ENCODE data around the gene SPOP. TPM values are rescaled to one million over a fixed set of nuclear protein-coding genes. Genes with fewer than 3 reads are reported as not detected.
A peak's percentile ranks its signal among the peaks of the same experiment; 100 is the strongest.

SPOP gene
- total RNA-seq, 1 donor from 2014 or later = 60.3 TPM

DNA sequence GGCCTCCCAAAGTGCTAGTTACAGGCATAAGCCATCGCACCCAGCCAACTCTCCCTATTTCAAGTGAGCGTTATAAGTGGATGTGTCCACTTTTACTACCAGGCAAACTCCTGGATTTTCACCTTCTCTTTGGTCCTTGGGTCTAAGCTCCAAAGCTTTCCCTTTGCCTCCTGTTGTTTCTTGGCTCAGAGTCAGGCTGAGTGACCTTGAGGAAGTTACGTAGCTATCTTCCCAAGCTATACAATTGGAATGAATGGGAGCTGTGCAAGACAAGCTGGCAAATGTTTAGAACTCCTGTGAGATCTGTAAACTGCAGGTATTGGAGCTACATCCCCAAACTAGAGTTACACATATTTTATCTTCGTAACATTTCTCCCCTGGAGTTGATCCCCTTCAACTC lies 81.9 kb downstream of the SPOP start:
- Mint-ChIP-seq H3K9me3 (no peaks in the 10 kb centered on the region), H3K4me3 (no peak overlapping the region), H3K27ac (ENCODE audit: unreplicated experiment) (no peak overlapping the region), H3K4me1 (no peaks in the 10 kb centered on the region), H3K36me3 (ENCODE audit: low read depth) (peaks cover 6% of the 10 kb centered on the region), H3K27me3 (ENCODE audit: low read depth) (no peaks in the 10 kb centered on the region)
- DNase-seq (ENCODE audit: low read depth, low spot score) = no peak
- TF ChIP-seq, protein P1, sequence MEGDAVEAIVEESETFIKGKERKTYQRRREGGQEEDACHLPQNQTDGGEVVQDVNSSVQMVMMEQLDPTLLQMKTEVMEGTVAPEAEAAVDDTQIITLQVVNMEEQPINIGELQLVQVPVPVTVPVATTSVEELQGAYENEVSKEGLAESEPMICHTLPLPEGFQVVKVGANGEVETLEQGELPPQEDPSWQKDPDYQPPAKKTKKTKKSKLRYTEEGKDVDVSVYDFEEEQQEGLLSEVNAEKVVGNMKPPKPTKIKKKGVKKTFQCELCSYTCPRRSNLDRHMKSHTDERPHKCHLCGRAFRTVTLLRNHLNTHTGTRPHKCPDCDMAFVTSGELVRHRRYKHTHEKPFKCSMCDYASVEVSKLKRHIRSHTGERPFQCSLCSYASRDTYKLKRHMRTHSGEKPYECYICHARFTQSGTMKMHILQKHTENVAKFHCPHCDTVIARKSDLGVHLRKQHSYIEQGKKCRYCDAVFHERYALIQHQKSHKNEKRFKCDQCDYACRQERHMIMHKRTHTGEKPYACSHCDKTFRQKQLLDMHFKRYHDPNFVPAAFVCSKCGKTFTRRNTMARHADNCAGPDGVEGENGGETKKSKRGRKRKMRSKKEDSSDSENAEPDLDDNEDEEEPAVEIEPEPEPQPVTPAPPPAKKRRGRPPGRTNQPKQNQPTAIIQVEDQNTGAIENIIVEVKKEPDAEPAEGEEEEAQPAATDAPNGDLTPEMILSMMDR (conservative IDR thresholded peaks at IDR 0.05) = no peak

DNA sequence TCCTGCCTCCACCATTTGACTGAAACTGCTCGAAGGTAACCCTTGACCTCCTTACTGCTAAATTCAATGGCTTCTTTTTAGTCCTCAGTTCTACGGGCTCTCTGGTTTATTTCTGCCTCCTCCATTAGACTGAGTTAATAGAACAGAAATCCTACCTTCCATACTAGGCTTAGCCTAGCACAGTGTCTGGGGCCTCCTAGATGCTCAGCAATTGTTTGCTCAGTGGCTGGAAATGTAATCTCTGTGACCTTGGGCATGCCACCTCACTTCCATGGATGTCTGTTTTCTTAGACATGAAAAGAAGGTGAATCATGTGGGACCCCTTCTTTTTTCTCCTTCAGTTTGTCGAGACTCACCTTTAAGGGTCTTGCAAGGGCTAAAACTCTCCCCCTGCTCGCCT lies 82.6 kb downstream of the SPOP start:
- Mint-ChIP-seq H3K27ac (ENCODE audit: unreplicated experiment) (no peak overlapping the region), H3K4me3 (no peak overlapping the region), H3K27me3 (ENCODE audit: low read depth) (no peaks in the 10 kb centered on the region), H3K4me1 (no peaks in the 10 kb centered on the region), H3K36me3 (ENCODE audit: low read depth) (peaks cover 6% of the 10 kb centered on the region), H3K9me3 (no peaks in the 10 kb centered on the region)
- no peak for DNase-seq (ENCODE audit: low read depth, low spot score)
- TF ChIP-seq, protein P1 (conservative IDR thresholded peaks at IDR 0.05) = no peak

DNA sequence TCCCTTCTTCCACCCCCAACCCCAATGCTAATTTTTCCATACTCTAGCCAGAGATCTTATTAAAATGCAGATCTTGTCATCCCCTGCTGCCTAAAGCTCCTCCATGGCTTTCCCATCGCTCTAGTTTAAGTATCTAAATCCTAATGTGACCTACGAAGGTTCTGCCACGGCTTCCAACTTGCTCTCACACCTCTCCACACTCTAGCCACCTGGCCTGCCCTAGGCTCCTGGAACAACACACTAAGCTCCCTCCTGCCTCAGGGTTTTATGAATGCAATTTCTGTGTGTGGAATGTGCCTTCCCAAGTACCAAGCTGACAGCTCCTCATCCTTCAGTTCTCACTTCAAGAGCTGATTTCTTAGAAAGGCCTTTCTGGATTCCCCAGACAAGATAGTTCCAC lies 85.6 kb downstream of the SPOP start:
- H3K36me3 Mint-ChIP-seq (ENCODE audit: low read depth) = no peaks in the 10 kb centered on the region
- TF ChIP-seq, protein P1 (conservative IDR thresholded peaks at IDR 0.05) = no peak

DNA sequence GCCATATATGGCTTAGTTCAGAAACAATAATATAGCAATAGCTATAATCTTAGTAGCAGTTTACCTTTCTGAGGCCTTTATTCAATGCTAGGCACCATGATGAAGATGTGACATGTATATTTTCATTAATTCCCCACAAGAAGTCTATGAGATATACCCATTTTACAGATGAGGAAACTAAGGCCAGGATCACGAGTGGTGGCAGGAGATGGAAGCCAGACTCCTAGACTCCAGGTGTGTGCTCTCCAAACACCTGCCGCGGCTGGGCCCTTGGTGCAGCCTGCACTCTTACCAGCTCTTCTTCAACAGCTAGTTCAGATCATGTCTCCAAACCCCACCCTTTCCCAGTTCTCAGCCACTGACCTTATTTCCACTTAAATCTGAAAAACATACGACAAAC lies 87.0 kb downstream of the SPOP start:
- Mint-ChIP-seq H3K36me3 (ENCODE audit: low read depth) (no peaks in the 10 kb centered on the region), H3K9me3 (no peaks in the 10 kb centered on the region), H3K4me3 (no peak overlapping the region), H3K4me1 (no peaks in the 10 kb centered on the region), H3K27ac (ENCODE audit: unreplicated experiment) (no peak overlapping the region), H3K27me3 (ENCODE audit: low read depth) (no peaks in the 10 kb centered on the region)
- DNase-seq (ENCODE audit: low read depth, low spot score) = no peak
- TF ChIP-seq, protein P1 (conservative IDR thresholded peaks at IDR 0.05) = no peak

More for the DNA sequence above, 85.6 kb downstream of the SPOP start:
- H3K9me3 Mint-ChIP-seq = no peaks in the 10 kb centered on the region
- no peaks in the 10 kb centered on the region for H3K27me3 Mint-ChIP-seq (ENCODE audit: low read depth)
- DNase-seq (ENCODE audit: low read depth, low spot score) = no peak
- H3K27ac Mint-ChIP-seq (ENCODE audit: unreplicated experiment) = no peak overlapping the region
- no peaks in the 10 kb centered on the region for H3K4me1 Mint-ChIP-seq
- H3K4me3 Mint-ChIP-seq = no peak overlapping the region

DNA sequence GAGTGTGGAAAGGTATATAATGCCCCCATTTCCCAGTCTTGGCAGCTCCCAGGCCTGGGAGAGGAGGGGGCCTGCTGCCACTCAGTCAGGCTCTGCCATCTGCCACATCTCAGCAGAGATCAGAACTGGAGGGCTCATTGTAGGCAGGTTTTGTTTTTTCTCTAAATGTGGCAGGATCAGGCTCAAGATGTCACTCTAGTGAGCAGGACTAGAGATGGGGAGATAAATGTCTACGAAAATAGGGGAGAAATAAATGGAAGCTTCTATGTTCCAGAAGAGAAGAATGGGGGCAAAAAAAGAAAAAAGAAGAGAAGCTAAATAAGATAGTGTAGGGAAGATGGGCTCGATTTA lies 88.3 kb downstream of the SPOP start:
- Mint-ChIP-seq H3K36me3 (ENCODE audit: low read depth) (no peaks in the 10 kb centered on the region), H3K27me3 (ENCODE audit: low read depth) (no peaks in the 10 kb centered on the region), H3K9me3 (no peaks in the 10 kb centered on the region), H3K4me1 (no peaks in the 10 kb centered on the region), H3K27ac (ENCODE audit: unreplicated experiment) (peak overlapping the region; percentile 44), H3K4me3 (no peak overlapping the region)
- no peak for DNase-seq (ENCODE audit: low read depth, low spot score)
- TF ChIP-seq, protein P1 (conservative IDR thresholded peaks at IDR 0.05) = no peak
